ENCODE data around the gene LY6G5C. TPM values are rescaled to one million over a fixed set of nuclear protein-coding genes. Genes with fewer than 3 reads are reported as not detected.
"Not testable (repeated sequence)": the region's sequence is repeated elsewhere in the genome, so short reads cannot be mapped to it uniquely, and the experiment has no call there.

LY6G5C gene
- total RNA-seq, 1 donor from 2014 or later: 3.4 TPM

GRCh38 chr6:31712296-31712695, 31.4 kb upstream of the LY6G5C start:
- Histone ChIP-seq H3K36me3 (no peaks in the 10 kb centered on the region), H3K9me3 (no peaks in the 10 kb centered on the region), H3K4me1 (no peaks in the 10 kb centered on the region), H3K27me3 (no peaks in the 10 kb centered on the region), H3K4me3 (no peak overlapping the region), H3K27ac (no peak overlapping the region)
- no peak for TF ChIP-seq CTCF (IDR thresholded peaks at IDR 0.05)
- intact Hi-C loops (cut with DNase I): no loop called here
- no peak for DNase-seq
- ATAC-seq: peak; percentile 66

GRCh38 chr6:31711233-31711632, 30.4 kb upstream of the LY6G5C start:
- no peaks in the 10 kb centered on the region for H3K4me1 ChIP-seq
- DNase-seq (no peak), ATAC-seq (peak; percentile 78)
- no peak overlapping the region for H3K27ac ChIP-seq
- no peaks in the 10 kb centered on the region for H3K9me3 ChIP-seq
- intact Hi-C loops (cut with DNase I): no loop called here
- no peaks in the 10 kb centered on the region for H3K27me3 ChIP-seq
- H3K4me3 ChIP-seq: peak overlapping the region; percentile 3
- TF ChIP-seq CTCF (IDR thresholded peaks at IDR 0.05): no peak
- no peaks in the 10 kb centered on the region for H3K36me3 ChIP-seq

DNA sequence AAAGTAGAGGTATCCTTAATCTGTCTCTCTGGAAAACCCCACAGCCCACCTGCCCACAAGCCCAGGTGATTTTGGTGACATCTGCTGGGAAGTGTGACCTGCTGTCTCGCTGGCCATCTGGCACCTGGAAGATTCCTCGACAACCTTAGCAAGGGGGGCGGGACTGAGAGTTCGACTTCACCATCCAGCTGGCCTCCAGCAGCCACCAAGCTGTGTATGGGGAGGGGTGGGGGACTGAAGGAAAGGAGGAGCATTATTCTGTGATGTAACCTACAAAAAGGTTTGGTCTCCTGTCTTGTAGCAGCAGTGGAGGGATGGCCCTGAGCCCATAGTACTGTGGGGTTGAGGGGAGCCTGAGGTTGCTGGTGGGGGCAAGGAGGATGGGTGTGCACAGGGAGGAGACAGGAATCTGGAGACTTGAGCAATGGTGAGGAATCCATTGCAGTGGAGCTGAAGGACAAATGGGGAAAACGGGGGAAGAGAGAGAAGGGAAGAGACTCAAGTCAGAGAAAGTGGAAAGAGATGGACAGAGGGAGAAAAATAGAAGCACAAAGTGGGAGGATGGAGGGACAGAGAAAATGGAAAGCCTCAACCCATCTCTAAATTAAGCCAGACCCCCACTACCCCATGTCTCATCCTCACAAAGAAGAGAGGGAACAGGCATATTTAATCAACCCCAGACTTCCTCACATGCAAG, 29.8 kb upstream of the LY6G5C start:
- Histone ChIP-seq H3K4me3 (peak overlapping the region; percentile 3), H3K27ac (no peak overlapping the region), H3K9me3 (no peaks in the 10 kb centered on the region), H3K36me3 (no peaks in the 10 kb centered on the region), H3K4me1 (no peaks in the 10 kb centered on the region), H3K27me3 (no peaks in the 10 kb centered on the region)
- DNase-seq: no peak
- ATAC-seq: no peak
- TF ChIP-seq CTCF (IDR thresholded peaks at IDR 0.05): no peak
- intact Hi-C loops (cut with DNase I): no loop called here

GRCh38 chr6:31709157-31709556, 28.3 kb upstream of the LY6G5C start:
- DNase-seq: peak; percentile 77

DNA sequence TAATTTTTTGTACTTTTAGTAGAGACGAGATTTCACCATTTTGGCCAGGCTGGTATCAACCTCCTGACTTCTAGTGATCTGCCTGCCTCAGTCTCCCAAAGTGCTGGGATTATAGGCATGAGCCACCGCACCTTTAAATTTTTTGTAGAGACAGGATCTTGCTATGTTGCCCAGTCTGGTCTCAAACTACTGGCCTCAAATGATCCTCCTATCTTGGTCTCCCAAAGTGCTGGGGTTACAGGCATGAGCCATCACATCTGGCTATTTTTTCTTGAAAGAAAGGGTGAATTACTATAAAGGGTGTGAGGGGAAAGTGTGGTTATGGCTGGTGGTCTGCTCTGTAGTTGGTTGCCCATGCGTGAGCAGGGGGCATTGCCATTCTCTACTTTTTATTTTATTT, 27.4 kb upstream of the LY6G5C start:
- Histone ChIP-seq H3K9me3 (no peaks in the 10 kb centered on the region), H3K27me3 (no peaks in the 10 kb centered on the region), H3K4me1 (no peaks in the 10 kb centered on the region), H3K36me3 (no peaks in the 10 kb centered on the region), H3K27ac (no peak overlapping the region), H3K4me3 (no peak overlapping the region)
- DNase-seq: no peak
- ATAC-seq: no peak
- intact Hi-C loops (cut with DNase I): no loop called here
- no peak for TF ChIP-seq CTCF (IDR thresholded peaks at IDR 0.05)

More at GRCh38 chr6:31709157-31709556, 28.3 kb upstream of the LY6G5C start:
- H3K9me3 ChIP-seq; H3K4me1 ChIP-seq; H3K36me3 ChIP-seq; H3K27ac ChIP-seq; H3K4me3 ChIP-seq; ATAC-seq; intact Hi-C loops (cut with DNase I); H3K27me3 ChIP-seq: not testable (repeated sequence)

- ATAC-seq (no peak), DNase-seq (no peak)
- Histone ChIP-seq H3K9me3 (no peaks in the 10 kb centered on the region), H3K4me3 (no peak overlapping the region), H3K36me3 (no peaks in the 10 kb centered on the region), H3K27ac (no peak overlapping the region), H3K4me1 (no peaks in the 10 kb centered on the region), H3K27me3 (no peaks in the 10 kb centered on the region)
- TF ChIP-seq CTCF (IDR thresholded peaks at IDR 0.05): no peak
- intact Hi-C loops (cut with DNase I): no loop called here
Measured at GRCh38 chr6:31707701-31708100, 26.8 kb upstream of the LY6G5C start.
